A549 treated with DMSO at 1 μM for 4 hours (cell line): ENCODE results near the gene ST3GAL6. TPM values are rescaled to one million over a fixed set of nuclear protein-coding genes. Genes with fewer than 3 reads are reported as not detected.

Source experiments
- total RNA-seq: library from RNA; stranded (reverse); fragments of 200-300 nt; extraction: Qiagen RNA extraction; gene quantifications from 5 replicates; pipeline ENCODE4 v1.2.3, GENCODE V29; 2022; ENCODE audit warnings: low read depth

ST3GAL6 gene, protein sequence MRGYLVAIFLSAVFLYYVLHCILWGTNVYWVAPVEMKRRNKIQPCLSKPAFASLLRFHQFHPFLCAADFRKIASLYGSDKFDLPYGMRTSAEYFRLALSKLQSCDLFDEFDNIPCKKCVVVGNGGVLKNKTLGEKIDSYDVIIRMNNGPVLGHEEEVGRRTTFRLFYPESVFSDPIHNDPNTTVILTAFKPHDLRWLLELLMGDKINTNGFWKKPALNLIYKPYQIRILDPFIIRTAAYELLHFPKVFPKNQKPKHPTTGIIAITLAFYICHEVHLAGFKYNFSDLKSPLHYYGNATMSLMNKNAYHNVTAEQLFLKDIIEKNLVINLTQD
- 0.69 to 0.82 TPM (median 0.71 TPM) in 5 replicates for total RNA-seq

DNA sequence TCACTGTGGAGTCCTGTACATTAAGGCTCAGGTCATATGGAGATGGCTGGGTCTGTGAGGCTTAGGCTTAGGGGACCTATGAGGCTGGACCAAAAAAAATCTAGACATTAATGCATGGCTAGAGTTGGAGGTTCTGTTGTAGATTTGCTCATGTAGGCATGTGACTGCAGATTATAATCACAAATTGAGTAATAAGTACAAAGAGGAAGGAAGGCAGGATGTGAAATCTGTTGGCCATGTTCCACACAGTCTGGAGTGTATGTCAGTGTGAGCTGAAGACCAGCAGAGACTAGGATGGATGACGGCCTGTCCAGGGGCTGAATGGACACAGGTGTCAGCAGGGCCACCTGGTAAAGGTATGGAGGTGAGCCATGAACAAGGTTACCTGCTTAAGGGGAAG, at the start of gene ST3GAL6:
Gene ST3GAL6 (plus strand): TSS at position 265 of the 400 bp plus-strand sequence. CDS start 5,101 bp downstream, outside the sequence.

Other genes with a start within 250 kb of the ST3GAL6 start
- 49.4 to 69.1 TPM (median 57.6 TPM) in 5 replicates for gene CLDND1, start 240.4 kb upstream of the ST3GAL6 start, total RNA-seq
- gene GPR15, start 231.4 kb upstream of the ST3GAL6 start, total RNA-seq = not detected in 5 replicates
- gene CPOX, start 169.7 kb upstream of the ST3GAL6 start, total RNA-seq = 16.6 to 26.3 TPM (median 22.6 TPM) in 5 replicates
- gene DCBLD2, start 138.4 kb downstream of the ST3GAL6 start, total RNA-seq = 219 to 325 TPM (median 298 TPM) in 5 replicates